ENCODE measurements around the gene MT1G.

DNA sequence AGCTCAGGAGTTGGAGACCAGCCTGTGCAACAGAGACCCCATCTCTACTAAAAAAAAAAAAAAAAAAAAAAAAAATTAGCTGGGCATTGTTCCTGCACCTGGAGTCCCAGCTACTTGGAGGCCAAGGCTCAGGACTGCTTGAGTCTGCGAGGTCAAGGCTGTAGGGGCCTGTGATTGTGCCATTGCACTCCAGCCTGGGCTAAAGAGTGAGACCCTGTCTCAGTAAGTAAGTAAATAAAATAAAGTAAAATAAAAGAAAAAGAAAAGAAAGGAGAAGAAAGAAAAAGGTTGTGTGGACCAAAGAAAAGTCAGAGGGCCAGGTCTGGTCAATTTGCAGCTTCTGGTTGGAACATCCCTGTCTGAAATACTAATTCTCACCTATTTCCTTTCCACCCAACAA, 32.8 kb upstream of the MT1G start:
- TF ChIP-seq POLR2A (IDR thresholded peaks at IDR 0.05), result no peak
- TF ChIP-seq, protein P1, sequence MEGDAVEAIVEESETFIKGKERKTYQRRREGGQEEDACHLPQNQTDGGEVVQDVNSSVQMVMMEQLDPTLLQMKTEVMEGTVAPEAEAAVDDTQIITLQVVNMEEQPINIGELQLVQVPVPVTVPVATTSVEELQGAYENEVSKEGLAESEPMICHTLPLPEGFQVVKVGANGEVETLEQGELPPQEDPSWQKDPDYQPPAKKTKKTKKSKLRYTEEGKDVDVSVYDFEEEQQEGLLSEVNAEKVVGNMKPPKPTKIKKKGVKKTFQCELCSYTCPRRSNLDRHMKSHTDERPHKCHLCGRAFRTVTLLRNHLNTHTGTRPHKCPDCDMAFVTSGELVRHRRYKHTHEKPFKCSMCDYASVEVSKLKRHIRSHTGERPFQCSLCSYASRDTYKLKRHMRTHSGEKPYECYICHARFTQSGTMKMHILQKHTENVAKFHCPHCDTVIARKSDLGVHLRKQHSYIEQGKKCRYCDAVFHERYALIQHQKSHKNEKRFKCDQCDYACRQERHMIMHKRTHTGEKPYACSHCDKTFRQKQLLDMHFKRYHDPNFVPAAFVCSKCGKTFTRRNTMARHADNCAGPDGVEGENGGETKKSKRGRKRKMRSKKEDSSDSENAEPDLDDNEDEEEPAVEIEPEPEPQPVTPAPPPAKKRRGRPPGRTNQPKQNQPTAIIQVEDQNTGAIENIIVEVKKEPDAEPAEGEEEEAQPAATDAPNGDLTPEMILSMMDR (IDR thresholded peaks at IDR 0.05), result no peak
